Stimulated activated naive CD4-positive, alpha-beta T cell treated with Interleukin-2 at 50 U/mL for 16 hours (primary cell): ENCODE data around the gene ATF5.
"Not testable (repeated sequence)": the region's sequence is repeated elsewhere in the genome, so short reads cannot be mapped to it uniquely, and the experiment has no call there.

ENCODE experiments used
- DNase-seq: peaks from one replicate; lab custom pipeline; 2025; lab: John Stamatoyannopoulos, UW

Gene ATF5

GRCh38 chr19:49949742-49950589 lies 21.0 kb downstream of the ATF5 start:
- no peak for DNase-seq

GRCh38 chr19:49950590-49950948 lies 21.6 kb downstream of the ATF5 start:
- no peak for DNase-seq

- DNase-seq: no peak
Measured at GRCh38 chr19:49950956-49951526, 22.0 kb downstream of the ATF5 start.

GRCh38 chr19:49951806-49952478 lies 22.9 kb downstream of the ATF5 start:
- DNase-seq: no peak

GRCh38 chr19:49952479-49952836 lies 23.5 kb downstream of the ATF5 start:
- DNase-seq: no peak

GRCh38 chr19:49952906-49953305 lies 23.9 kb downstream of the ATF5 start:
- DNase-seq: no peak

GRCh38 chr19:49953416-49953815 lies 24.4 kb downstream of the ATF5 start:
- no peak for DNase-seq

- DNase-seq: no peak
Measured at GRCh38 chr19:49954092-49954829, 25.3 kb downstream of the ATF5 start.

GRCh38 chr19:49954933-49955332 lies 25.9 kb downstream of the ATF5 start:
- no peak for DNase-seq

- no peak for DNase-seq
Measured at GRCh38 chr19:49956115-49956495, 27.1 kb downstream of the ATF5 start.

- no peak for DNase-seq
Measured at GRCh38 chr19:49957262-49957915, 28.4 kb downstream of the ATF5 start.

GRCh38 chr19:49958144-49958543 lies 29.1 kb downstream of the ATF5 start:
- not testable (repeated sequence) for DNase-seq

- DNase-seq: not testable (repeated sequence)
Measured at GRCh38 chr19:49958596-49958995, 29.6 kb downstream of the ATF5 start.

GRCh38 chr19:49959892-49960291 lies 30.9 kb downstream of the ATF5 start:
- not testable (repeated sequence) for DNase-seq

- DNase-seq: not testable (repeated sequence)
Measured at GRCh38 chr19:49960980-49961379, 32.0 kb downstream of the ATF5 start, which contains the start of gene SIGLEC11. Gene SIGLEC11 (minus strand): TSS chr19:49961172. CDS start chr19:49961081, 91 bp downstream.

GRCh38 chr19:49968279-49968922 lies 39.4 kb downstream of the ATF5 start:
- DNase-seq: no peak

GRCh38 chr19:49969355-49969754 lies 40.4 kb downstream of the ATF5 start:
- DNase-seq: not testable (repeated sequence)

GRCh38 chr19:49971991-49972411 lies 43.0 kb downstream of the ATF5 start:
- DNase-seq: no peak

GRCh38 chr19:49972841-49973240 lies 43.8 kb downstream of the ATF5 start:
- DNase-seq: no peak

GRCh38 chr19:49973987-49974386 lies 45.0 kb downstream of the ATF5 start:
- no peak for DNase-seq

GRCh38 chr19:49975051-49975450 lies 46.0 kb downstream of the ATF5 start:
- DNase-seq: no peak
